ENCODE measurements around the gene MYRIP. TPM values are rescaled to one million over a fixed set of nuclear protein-coding genes. Genes with fewer than 3 reads are reported as not detected.
"Not testable (repeated sequence)": the region's sequence is repeated elsewhere in the genome, so short reads cannot be mapped to it uniquely, and the experiment has no call there.

The MYRIP gene
- total RNA-seq, 3 donors from 2014 or later = 2.3 to 4.8 (median 2.6) TPM

DNA sequence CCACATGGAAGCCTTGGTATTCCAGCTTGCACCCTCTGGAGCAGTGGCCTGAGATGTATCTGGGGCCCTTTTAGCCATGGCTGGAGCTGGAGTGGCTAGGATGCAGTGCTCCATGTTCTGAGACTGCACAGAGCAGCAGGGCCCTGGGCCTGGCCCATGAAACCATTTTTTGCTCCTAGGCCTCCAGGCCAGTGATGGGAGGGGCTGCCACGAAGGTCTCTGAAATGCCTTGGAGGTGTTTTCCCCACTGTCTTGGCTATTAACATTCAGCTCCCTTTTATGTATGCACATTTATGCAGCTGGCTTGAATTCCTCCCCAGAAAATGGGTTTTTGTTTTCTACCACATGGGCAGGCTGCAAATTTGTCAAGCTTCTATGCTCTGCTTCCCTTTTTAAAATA is 43.0 kb upstream of the MYRIP start:
- Histone ChIP-seq H3K36me3 (peaks cover 4% of the 10 kb centered on the region), H3K4me3 (no peak overlapping the region), H3K27ac (no peak overlapping the region), H3K4me1 (no peaks in the 10 kb centered on the region), H3K9me3 (no peaks in the 10 kb centered on the region), H3K27me3 (no peaks in the 10 kb centered on the region)
- DNase-seq (ENCODE audit: low spot score in 2 of 2) = no peak
- intact Hi-C loops (cut with DNase I; ENCODE audit: low total_unique reads) = no loop called here
- TF ChIP-seq POLR2A (IDR thresholded peaks at IDR 0.05) (no peak), POLR2AphosphoS5 (IDR thresholded peaks at IDR 0.05) (no peak)
- TF ChIP-seq, protein P1, sequence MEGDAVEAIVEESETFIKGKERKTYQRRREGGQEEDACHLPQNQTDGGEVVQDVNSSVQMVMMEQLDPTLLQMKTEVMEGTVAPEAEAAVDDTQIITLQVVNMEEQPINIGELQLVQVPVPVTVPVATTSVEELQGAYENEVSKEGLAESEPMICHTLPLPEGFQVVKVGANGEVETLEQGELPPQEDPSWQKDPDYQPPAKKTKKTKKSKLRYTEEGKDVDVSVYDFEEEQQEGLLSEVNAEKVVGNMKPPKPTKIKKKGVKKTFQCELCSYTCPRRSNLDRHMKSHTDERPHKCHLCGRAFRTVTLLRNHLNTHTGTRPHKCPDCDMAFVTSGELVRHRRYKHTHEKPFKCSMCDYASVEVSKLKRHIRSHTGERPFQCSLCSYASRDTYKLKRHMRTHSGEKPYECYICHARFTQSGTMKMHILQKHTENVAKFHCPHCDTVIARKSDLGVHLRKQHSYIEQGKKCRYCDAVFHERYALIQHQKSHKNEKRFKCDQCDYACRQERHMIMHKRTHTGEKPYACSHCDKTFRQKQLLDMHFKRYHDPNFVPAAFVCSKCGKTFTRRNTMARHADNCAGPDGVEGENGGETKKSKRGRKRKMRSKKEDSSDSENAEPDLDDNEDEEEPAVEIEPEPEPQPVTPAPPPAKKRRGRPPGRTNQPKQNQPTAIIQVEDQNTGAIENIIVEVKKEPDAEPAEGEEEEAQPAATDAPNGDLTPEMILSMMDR (IDR thresholded peaks at IDR 0.05) = no peak

DNA sequence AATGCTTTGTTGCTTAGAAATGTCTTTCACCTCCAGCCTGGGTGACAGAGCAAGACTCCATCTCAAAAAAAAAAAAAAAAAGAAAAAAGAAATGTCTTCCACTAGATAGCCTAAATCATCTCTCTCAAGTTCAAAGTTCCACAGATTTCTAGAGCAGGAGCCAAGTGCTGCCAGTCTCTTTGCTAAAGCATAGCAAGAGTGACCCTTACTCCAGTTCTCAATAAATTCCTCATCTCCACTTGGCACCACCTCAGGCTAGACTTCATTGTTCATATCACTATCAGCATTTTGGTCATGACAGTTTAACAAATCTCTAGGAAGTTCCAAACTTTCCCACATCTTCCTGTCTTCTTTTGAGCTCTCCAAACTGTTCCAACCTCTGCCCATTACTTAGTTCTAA is 42.5 kb upstream of the MYRIP start:
- H3K36me3 ChIP-seq; H3K27ac ChIP-seq; DNase-seq (ENCODE audit: low spot score in 2 of 2); H3K27me3 ChIP-seq; H3K9me3 ChIP-seq; intact Hi-C loops (cut with DNase I; ENCODE audit: low total_unique reads); H3K4me3 ChIP-seq; H3K4me1 ChIP-seq: not testable (repeated sequence)

DNA sequence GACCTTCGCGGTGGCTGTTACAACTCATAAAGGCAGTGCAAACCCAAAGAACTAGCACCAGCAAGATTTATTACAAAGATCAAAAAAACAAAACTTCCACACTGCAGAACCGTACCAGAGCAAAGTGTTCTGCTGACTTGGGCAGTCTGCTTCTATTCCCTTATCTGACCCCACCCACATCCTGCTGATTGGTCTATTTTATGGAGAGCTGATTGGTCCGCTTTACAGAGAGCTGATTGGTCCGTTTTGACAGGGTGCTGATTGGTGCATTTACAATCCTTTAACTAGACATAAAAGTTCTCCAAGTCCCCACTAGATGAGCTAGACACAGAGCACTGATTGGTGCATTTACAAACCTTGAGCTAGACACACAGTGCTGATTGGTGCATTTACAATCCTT is 31.2 kb upstream of the MYRIP start:
- H3K36me3 ChIP-seq; H3K27me3 ChIP-seq; H3K4me3 ChIP-seq; intact Hi-C loops (cut with DNase I; ENCODE audit: low total_unique reads); DNase-seq (ENCODE audit: low spot score in 2 of 2); H3K27ac ChIP-seq; H3K4me1 ChIP-seq; H3K9me3 ChIP-seq: not testable (repeated sequence)

DNA sequence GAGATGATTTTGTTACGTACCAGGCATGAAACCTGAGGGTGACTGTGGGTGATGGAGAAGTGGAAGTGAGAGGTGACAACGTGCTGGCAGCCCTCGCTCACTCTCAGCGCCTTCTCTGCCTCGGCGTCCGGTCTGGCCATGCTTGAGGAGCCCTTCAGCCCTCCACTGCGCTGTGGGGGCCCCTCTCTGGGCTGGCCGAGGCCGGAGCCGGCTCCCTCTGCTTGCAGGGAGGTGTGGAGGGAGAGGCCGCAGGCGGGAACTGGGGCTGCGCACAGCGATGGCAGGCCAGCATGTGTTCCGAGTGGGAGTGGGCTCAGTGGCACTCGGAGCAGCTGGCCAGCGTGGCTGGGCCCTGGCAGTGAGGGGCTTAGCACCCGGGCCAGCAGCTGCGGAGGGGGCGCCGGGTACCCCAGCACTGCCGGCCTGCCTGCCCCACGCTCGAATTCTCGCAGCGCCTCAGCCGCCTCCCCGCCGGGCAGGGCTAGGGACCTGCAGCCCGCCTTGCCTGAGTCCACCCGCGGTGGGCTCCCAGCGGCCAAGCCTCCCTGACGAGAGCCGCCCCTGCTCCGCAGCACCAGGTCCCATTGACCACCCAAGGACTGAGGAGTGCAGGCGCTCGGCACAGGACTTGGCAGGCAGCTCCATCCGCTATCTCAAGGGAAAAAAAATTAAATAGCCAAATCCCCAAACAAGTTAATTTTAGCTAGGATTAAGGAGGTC is 29.7 kb upstream of the MYRIP start:
- TF ChIP-seq, protein P1 (IDR thresholded peaks at IDR 0.05) = no peak
- TF ChIP-seq POLR2AphosphoS5 (IDR thresholded peaks at IDR 0.05) = no peak
- TF ChIP-seq POLR2A (IDR thresholded peaks at IDR 0.05) = no peak
- Histone ChIP-seq H3K27ac (no peak overlapping the region), H3K27me3 (no peaks in the 10 kb centered on the region)

DNA sequence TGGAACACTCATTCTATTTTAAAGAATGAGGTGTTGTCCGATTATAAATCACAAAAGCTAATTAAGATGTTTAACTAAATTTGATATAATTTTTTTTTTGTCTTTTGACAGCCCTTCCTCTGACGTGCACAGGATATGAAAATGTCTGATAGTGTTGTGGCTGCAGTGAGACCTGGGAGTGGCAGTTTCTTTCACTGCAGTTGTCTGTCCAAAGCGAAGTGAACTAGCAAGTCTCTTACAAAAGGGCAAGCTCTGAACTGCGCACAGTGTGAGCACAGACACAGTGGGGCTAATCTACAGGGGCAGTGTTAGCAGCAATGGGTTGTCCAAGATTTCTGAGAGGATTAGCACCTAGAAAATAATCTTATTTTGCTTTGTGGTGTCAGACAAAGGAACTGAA is 29.1 kb upstream of the MYRIP start:
- Histone ChIP-seq H3K4me1 (no peaks in the 10 kb centered on the region), H3K4me3 (no peak overlapping the region), H3K27ac (no peak overlapping the region), H3K9me3 (peaks cover 0 to 3% of the 10 kb centered on the region in 2 donors), H3K27me3 (no peaks in the 10 kb centered on the region), H3K36me3 (no peaks in the 10 kb centered on the region)
- intact Hi-C loops (cut with DNase I; ENCODE audit: low total_unique reads) = no loop called here
- no peak for DNase-seq (ENCODE audit: low spot score in 2 of 2)
- TF ChIP-seq POLR2AphosphoS5 (IDR thresholded peaks at IDR 0.05) (no peak), POLR2A (IDR thresholded peaks at IDR 0.05) (no peak)
- TF ChIP-seq, protein P1 (IDR thresholded peaks at IDR 0.05) = no peak

More for the DNA sequence above, 29.7 kb upstream of the MYRIP start:
- intact Hi-C loops (cut with DNase I; ENCODE audit: low total_unique reads) = no loop called here
- Histone ChIP-seq H3K4me3 (no peak overlapping the region), H3K36me3 (no peaks in the 10 kb centered on the region), H3K4me1 (no peaks in the 10 kb centered on the region), H3K9me3 (peaks cover 0 to 3% of the 10 kb centered on the region in 2 donors)
- no peak for DNase-seq (ENCODE audit: low spot score in 2 of 2)

DNA sequence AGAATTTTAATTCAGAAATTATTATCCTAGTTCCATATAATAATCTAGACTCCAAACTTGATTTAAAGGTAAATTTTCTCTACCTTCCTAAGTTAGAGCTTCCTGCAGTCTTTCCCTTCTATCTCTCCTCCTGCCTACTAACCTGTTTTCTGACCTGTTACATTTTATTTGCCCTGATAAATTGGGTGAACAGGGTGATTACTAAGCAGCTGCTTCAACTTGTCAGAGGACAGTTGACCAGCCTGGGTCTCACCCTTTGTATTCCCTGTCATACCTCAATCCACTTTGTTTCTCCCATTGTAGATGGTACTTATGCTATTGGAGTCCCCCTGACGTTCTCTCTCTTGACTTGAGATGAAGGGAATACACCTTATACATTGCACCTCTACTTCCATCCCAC is 28.4 kb upstream of the MYRIP start:
- Histone ChIP-seq H3K4me3 (no peak overlapping the region), H3K9me3 (peaks cover 0 to 3% of the 10 kb centered on the region in 2 donors), H3K27me3 (no peaks in the 10 kb centered on the region), H3K4me1 (no peaks in the 10 kb centered on the region), H3K36me3 (no peaks in the 10 kb centered on the region), H3K27ac (no peak overlapping the region)
- DNase-seq (ENCODE audit: low spot score in 2 of 2) = no peak
- TF ChIP-seq, protein P1 (IDR thresholded peaks at IDR 0.05) = no peak
- no peak for TF ChIP-seq POLR2A (IDR thresholded peaks at IDR 0.05)
- TF ChIP-seq POLR2AphosphoS5 (IDR thresholded peaks at IDR 0.05) = no peak
- intact Hi-C loops (cut with DNase I; ENCODE audit: low total_unique reads) = no loop called here
